Cerebellar cortex (tissue), 1 donor: ENCODE measurements around the gene CDR2L.
"Not testable (repeated sequence)": the region's sequence is repeated elsewhere in the genome, so short reads cannot be mapped to it uniquely, and the experiment has no call there.

Source experiments
- DNase-seq: peaks from one replicate; pipeline ENCODE4 v3.0.0-alpha.2; 2015; ENCODE audit warnings: low spot score

CDR2L gene

DNA sequence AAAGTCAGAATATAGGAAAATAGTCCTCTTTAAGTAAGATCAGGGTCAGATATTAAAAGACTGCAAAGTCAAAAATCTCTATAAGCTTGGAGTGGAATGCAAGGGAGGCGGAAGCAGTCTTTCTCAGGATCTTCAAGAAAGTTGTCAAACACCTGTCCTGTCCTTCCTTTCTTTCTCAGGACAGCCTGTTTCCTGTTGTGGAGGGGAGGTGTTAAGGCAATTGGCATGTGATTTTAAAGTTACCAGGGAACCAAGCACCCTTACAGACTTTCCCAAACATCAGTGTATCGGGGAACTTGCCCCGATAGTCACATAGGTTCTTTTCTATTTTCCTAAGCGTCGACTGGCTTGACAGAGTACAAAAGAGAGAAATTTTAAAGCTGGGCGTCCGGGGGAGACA is 57.3 kb downstream of the CDR2L start:
- no peak for DNase-seq

DNA sequence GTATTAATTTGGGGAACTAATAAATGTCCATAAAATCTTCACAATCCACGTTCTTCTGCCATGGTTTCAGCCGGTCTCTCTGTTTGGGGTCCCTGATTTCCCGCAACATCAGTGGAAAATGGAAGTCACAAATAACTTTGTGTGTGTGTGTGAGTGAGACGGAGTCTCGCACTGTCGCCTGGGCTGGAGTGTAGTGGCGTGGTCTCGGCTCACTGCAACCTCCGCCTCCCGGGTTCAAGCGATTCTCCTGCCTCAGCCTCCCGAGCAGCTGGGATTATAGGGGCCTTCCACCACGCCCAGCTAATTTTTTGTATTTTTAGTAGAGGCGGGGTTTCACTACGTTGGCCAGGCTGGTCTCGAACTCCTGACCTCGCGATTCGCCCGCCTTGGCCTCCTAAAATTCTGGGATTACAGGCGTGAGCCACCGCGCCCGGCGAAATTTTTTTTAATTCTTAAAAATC is 58.5 kb downstream of the CDR2L start:
- DNase-seq: not testable (repeated sequence)

DNA sequence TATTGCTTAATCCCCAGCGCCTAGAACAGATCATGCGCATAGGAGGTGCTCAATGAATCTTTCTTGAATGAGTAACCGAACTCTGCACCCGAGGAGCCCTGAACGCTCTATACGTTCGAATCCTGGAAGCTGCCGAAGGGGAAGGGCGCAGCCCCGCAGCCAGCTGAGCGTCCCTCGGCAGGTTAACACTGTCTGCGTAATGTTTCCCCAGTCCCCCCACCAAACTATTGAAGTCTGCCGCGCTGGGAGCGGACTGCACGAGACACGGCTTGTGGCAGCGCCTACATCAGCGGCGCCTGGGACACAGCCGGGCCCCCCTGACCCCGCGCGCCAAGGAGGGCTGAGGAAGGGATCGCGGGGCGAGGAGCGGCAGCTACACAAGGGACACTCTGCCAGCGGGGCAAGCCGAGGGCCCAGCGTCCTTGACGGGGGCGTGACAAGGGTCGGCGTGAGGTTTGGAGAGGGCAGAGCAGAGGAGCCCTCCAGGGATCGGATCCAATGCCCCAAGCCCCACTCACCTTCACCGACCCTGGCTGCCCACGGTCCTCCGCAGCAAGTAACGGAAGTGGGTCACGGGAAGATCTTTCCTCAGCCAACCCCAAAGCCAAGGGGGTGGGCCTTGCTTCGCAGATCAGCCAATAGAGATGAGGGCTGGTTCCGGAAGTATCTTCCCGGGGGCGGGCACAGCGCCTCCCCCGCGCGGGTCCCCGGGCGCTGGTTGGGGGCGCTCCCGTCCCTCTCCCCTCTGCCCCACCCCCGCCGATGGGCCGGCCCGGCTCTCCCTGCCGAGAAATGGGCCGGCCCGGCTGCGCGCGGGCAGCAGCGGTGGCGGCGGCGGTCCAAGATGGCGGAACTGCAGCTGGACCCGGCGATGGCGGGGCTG is 59.2 kb downstream of the CDR2L start, which contains the start of the genes ATP5PD and KCTD2:
ATP5PD (minus strand) TSS at position 563 of the 883 bp plus-strand sequence. CDS start 4,319 bp downstream, outside the sequence.
KCTD2 (plus strand) TSS at position 819 of the 883 bp plus-strand sequence; CDS start at position 845, 26 bp downstream.
- peak; percentile 98 for DNase-seq

DNA sequence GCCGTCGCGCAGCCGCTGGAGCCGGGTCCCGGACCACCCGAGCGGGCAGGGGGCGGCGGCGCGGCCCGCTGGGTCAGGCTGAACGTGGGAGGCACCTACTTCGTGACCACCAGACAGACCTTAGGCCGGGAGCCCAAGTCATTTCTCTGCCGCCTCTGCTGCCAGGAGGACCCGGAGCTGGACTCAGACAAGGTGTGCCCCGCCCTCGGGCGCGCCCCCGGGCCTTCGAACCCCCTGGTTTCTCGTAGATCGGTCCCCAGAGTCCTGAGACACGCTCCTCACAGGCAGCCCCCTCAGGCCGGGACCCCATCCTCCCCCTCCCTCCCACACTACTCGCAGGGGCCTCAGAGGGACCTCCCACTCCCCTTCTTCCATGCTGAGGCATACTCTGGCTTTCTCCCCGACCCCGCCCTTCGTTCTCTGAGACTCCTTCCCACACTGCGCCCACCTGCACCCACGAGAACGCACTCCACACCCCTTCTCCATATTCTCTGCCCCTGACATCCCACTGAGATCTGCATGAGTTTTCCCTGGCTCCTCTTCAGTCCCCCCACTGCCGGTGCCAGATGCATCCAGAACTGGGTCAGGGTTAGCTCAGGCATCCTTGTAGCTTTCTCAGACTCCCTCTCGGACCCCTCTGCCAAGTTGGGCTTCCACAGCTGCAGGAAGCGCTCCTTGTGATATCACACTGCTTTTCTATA is 60.1 kb downstream of the CDR2L start:
- DNase-seq: peak; percentile 58

DNA sequence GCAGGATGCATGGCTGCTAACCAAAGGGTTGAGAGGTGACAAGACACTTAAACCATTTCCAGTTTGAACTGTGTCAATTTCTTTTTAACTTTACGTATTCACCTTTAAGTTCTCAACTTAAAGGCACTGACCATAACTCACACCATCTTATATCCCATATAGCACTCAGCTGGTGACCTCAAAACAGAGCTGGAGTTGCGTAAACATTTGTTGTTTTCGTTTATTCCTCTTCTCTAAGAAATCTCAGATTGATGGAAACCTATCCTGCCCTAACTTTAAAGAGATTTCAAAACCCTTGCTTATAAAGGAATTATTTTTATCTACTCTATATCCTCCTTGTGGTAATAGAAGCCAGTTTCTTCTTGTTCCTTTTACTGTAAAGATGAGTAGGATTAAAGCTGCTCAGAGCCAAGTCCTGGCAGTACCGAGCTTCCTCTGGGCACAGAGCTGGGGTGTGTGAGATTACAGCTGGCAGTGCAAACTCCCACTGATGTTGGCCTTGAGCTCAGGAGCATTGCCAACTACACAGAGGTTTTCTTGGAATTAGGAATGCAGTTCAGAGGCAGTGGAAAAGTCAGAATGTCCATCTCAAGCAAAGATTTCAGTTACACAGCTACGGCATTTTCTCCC is 60.9 kb downstream of the CDR2L start:
- DNase-seq: peak; percentile 39

DNA sequence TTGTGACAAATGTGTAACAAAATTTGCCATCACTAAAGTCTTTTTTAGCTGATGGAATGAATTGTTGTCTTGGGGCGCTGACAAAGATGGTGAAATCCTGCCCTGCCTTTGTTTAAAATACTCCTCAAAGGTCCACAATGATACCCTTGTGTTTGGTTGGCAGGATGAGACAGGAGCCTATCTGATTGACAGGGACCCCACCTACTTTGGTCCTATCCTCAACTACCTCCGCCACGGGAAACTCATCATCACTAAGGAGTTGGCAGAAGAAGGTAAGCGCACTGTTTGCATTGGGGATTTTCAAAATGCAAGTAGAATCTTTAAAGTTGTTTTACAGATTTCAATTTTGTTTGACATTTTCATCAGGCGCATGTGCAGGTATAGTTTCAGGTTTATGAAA is 61.6 kb downstream of the CDR2L start:
- DNase-seq: peak; percentile 39

DNA sequence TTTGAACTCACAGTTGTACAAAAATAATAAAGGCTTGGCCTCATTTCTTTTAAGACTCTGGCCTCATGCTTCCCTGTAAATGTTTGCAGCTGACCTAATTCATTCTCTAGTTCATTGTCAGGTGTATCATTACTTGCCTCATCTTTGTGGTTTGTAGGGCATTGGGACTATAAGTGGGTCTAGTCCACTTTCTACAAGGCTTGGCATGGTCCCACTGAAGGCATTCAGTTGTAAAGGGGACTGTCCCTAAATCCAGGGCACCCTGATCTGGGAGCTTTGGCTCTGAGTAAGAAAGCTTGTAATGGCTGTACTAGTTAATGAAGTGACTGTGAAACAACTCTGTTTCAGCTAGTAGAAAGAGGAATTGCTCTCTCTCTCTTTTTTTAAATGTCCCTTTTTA is 62.3 kb downstream of the CDR2L start:
- no peak for DNase-seq

DNA sequence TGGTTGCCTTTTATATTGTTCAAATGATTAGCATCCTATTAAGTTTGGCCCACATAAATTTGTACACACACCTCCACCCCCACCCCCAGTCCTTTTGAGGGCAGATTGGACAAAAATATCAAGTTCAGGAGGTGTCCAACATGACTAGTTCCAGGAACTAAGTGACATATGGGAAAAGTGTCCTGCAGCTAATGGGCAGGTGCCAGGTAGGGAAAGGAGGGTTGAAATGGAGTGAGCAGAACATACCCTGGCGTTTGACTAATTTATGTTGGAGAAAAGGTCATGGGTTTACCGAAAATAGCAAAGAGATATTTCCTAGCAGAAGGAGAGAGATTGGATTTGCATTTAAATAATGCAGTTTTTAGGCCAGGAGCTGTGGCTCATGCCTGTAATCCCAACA is 64.5 kb downstream of the CDR2L start:
- DNase-seq: peak; percentile 98
